AG04450 (cell line): Measurements from ENCODE around the gene KIAA0930. TPM values are rescaled to one million over a fixed set of nuclear protein-coding genes. Genes with fewer than 3 reads are reported as not detected.

ENCODE experiments used
- CTCF ChIA-PET: fragments of 300-600, 350-600 bp; formaldehyde crosslinking; extraction: SDS; loops from one replicate; lab custom pipeline; 2022; ENCODE audit warnings: antibody characterized with exemption, inconsistent platforms; lab: Charles Lee
- POLR2A ChIA-PET: fragments of 350-600 bp; formaldehyde crosslinking; extraction: SDS; loops from one replicate; lab custom pipeline; 2021; ENCODE audit warnings: antibody characterized with exemption, inconsistent platforms; lab: Yijun Ruan, JAX
- DNase-seq: peaks from one replicate; pipeline ENCODE4 v3.0.0-alpha.2; 2011; ENCODE audit warnings: low read depth, low spot score
- H3K27ac ChIP-seq: one replicate; pipeline ENCODE4 v1.5.1; 2012; ENCODE audit warnings: low read depth, low read length, control low read depth
- H3K27me3 ChIP-seq: one replicate; pipeline ENCODE4 v1.6.0; 2012; ENCODE audit warnings: low read length; ENCODE audit not compliant: control insufficient read depth, insufficient read depth
- H3K4me3 ChIP-seq: 2 replicates; pipeline ENCODE4 v1.5.1; 2011; ENCODE audit warnings: mild to moderate bottlenecking, low read depth, low read length, control low read depth
- H3K9me3 ChIP-seq: 2 replicates; pipeline ENCODE4 v1.5.1; 2012; ENCODE audit warnings: low read length; ENCODE audit not compliant: control insufficient read depth, insufficient read depth
- polyA plus RNA-seq: library from polyadenylated mRNA; depleted of rRNA; stranded (reverse); fragments of >200 nt; gene quantifications from 2 replicates; pipeline ENCODE4 v1.2.3, GENCODE V29; 2011
- TF ChIP-seq, protein P1 (sequence below): IDR thresholded peaks from 2 replicates; pipeline ENCODE4 v1.5.1; 2011; ENCODE audit warnings: low read depth, low read length, control low read depth, inconsistent platforms

KIAA0930 gene
- polyA plus RNA-seq, 1 experiment = 49.4 TPM

DNA sequence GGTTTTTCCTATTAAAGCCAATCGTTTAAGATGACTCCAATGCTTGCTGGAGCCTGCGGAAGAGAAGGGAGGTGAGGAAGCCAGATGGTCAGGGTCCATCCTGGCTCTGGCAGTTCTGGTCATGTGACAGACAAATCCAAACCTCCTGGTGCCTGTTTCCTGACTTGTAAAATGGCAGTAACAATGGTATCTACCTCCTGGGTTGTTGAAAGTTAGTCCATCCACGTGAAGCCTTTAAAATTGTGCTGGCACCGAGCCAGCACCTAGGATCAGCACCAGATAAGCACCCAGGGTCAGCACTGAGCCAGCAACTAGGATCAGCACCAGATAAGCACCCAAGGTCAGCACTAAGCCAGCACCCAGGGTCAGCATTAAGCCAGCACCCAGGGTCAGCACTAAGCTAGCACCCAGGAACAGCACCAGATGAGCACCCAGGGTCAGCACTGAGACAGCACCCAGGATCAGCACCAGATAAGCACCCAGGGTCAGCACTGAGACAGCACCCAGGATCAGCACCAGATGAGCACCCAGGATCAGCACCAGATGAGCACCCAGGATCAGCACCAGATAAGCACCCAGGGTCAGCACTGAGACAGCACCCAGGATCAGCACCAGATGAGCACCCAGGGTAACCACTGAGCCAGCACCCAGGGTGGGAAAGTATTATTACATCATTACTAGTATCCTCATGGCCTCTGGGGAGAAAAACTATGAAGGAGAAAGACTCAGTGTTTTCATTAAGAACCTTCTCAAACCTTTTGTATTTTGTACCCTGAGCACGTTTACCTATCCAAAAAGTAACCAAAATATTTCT lies 17.2 kb downstream of the KIAA0930 start:
- Histone ChIP-seq H3K4me3 (no peak overlapping the region), H3K27me3 (no peaks in the 10 kb centered on the region), H3K9me3 (no peaks in the 10 kb centered on the region), H3K27ac (no peak overlapping the region)
- no peak for DNase-seq
- POLR2A ChIA-PET = no interaction called here
- CTCF ChIA-PET = no interaction called here
- TF ChIP-seq, protein P1, sequence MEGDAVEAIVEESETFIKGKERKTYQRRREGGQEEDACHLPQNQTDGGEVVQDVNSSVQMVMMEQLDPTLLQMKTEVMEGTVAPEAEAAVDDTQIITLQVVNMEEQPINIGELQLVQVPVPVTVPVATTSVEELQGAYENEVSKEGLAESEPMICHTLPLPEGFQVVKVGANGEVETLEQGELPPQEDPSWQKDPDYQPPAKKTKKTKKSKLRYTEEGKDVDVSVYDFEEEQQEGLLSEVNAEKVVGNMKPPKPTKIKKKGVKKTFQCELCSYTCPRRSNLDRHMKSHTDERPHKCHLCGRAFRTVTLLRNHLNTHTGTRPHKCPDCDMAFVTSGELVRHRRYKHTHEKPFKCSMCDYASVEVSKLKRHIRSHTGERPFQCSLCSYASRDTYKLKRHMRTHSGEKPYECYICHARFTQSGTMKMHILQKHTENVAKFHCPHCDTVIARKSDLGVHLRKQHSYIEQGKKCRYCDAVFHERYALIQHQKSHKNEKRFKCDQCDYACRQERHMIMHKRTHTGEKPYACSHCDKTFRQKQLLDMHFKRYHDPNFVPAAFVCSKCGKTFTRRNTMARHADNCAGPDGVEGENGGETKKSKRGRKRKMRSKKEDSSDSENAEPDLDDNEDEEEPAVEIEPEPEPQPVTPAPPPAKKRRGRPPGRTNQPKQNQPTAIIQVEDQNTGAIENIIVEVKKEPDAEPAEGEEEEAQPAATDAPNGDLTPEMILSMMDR = no peak

DNA sequence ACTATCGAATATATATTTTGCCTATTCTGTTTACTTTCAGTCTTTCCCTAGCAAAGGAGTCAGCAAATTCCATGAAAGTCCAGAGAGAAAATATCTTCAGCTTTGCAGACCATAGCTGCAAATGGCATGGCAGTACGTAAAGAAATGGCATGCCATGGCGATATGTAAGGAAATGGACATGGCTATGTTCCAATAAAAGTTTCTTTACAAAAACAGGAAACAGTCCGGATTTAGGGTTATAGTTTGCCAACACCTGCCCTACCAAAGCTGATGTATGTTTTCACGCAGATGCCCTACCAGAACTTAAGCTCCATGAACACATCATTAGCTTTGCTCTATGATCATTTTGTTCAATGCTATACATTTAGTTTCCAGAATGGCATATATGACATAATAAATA lies 19.5 kb downstream of the KIAA0930 start:
- Histone ChIP-seq H3K27ac (no peak overlapping the region), H3K27me3 (no peaks in the 10 kb centered on the region), H3K9me3 (no peaks in the 10 kb centered on the region), H3K4me3 (no peak overlapping the region)
- ChIA-PET POLR2A (no interaction called here), CTCF (no interaction called here)
- no peak for DNase-seq
- TF ChIP-seq, protein P1 = no peak

DNA sequence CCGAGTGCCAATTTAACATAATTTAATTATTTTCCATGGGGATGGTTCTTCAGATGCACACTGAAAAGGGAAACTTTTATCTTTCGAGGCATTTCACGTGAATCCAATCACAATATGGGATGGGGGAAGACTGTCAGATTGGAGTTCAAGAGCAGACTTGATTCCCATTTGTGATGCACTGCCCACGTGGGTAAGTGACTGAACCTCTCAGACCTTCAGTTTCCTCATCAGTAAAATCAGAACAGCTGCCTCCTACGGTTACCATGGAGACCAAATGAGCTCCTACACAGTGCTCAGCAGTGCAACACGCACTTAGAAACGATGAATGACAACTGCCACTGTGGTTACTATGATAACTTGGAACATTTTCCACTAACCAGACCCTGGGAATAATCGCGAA lies 21.7 kb downstream of the KIAA0930 start:
- no peaks in the 10 kb centered on the region for H3K9me3 ChIP-seq
- TF ChIP-seq, protein P1 = no peak
- no peak overlapping the region for H3K27ac ChIP-seq
- no peak overlapping the region for H3K4me3 ChIP-seq
- CTCF ChIA-PET = no interaction called here
- H3K27me3 ChIP-seq = no peaks in the 10 kb centered on the region
- no peak for DNase-seq
- POLR2A ChIA-PET = interaction anchor here (1.0 kb wide), 1 partner anchor 128 kb away, joined by 3 read pairs; no protein-coding TSS in a partner anchor

DNA sequence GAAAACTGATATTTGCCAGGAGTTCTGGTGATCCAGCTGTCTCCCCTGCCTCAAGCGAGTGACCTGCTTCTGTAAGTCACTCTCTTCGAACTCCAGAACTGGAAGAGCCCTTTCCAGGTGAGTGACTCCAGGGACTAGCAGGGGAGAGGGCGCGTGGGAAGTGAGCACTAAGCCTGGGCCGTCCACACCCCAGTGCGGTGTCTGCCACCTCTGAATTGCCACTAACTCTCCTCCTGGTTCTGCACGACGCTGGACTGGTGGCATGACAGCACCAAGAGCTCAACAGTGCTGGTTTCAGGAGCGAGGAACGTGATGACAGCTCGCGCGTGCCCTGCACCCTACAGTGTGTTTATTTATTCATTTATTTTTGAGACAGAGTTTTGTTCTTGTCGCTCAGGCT lies 22.9 kb downstream of the KIAA0930 start:
- DNase-seq = no peak
- TF ChIP-seq, protein P1 = no peak
- Histone ChIP-seq H3K9me3 (no peaks in the 10 kb centered on the region), H3K4me3 (no peak overlapping the region), H3K27ac (no peak overlapping the region), H3K27me3 (no peaks in the 10 kb centered on the region)
- POLR2A ChIA-PET = interaction anchor here (0.7 kb wide), 1 partner anchor 287 kb away, joined by 4 read pairs; no protein-coding TSS in a partner anchor
- CTCF ChIA-PET = no interaction called here

DNA sequence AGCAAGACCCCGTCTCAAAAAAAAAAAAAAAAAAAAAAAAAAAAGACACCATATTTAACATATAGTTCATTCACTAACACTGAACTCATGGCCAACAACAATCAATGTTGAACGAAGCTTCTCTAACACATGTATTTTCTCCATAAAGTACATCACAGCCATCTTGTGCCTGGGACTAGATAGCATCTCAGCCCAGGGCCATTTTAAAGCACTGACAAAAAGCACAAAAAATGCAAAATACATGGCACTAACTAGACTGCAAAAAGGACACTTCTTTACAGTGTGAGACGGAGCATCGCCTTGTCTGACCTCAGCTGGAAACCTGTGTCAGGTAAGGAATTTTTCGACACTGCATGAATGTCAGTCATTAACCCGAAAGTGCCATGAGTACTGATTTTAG lies 23.3 kb downstream of the KIAA0930 start:
- no peak for DNase-seq
- no peaks in the 10 kb centered on the region for H3K27me3 ChIP-seq
- POLR2A ChIA-PET = no interaction called here

More for the DNA sequence above, 23.3 kb downstream of the KIAA0930 start:
- TF ChIP-seq, protein P1 = no peak
- Histone ChIP-seq H3K9me3 (no peaks in the 10 kb centered on the region), H3K4me3 (no peak overlapping the region), H3K27ac (no peak overlapping the region)
- CTCF ChIA-PET = interaction anchor here (0.7 kb wide), 1 partner anchor 8 kb away, joined by 3 read pairs; no protein-coding TSS in a partner anchor
